ENCODE data around the gene TUT1. TPM values are rescaled to one million over a fixed set of nuclear protein-coding genes. Genes with fewer than 3 reads are reported as not detected.

Gene TUT1
- total RNA-seq, 1 experiment from 2014 or later = 20.7 TPM

- no peaks in the 10 kb centered on the region for H3K79me1 ChIP-seq (ENCODE audit: insufficient read depth, low read depth, low read length, poor library complexity, severe bottlenecking)
- Mint-ChIP-seq H3K27ac (no peak overlapping the region; a peak in 1 of 7 replicates), H3K27me3 (ENCODE audit: low read depth) (peaks cover 4% of the 10 kb centered on the region), H3K4me1 (peaks cover 17 to 29% of the 10 kb centered on the region in 2 experiments), H3K4me3 (no peak overlapping the region; a peak in 1 of 5 replicates), H3K36me3 (ENCODE audit: insufficient read depth in 1 of 3, low read depth in 3 of 3) (peaks cover 0 to 15% (median 13%) of the 10 kb centered on the region in 3 experiments; a peak in 6 of 7 replicates), H3K9me3 (no peaks in the 10 kb centered on the region)
- H3K18ac ChIP-seq (ENCODE audit: insufficient read length, low read depth, low read length) = no peak overlapping the region
- H4K91ac ChIP-seq (ENCODE audit: insufficient read length, low read depth, low read length) = no peak overlapping the region
- H3K23me2 ChIP-seq (ENCODE audit: insufficient read length, low read depth, low read length, poor library complexity, severe bottlenecking) = peaks cover 13% of the 10 kb centered on the region
- no peak overlapping the region for H3T11ph ChIP-seq (ENCODE audit: low read length)
- no peaks in the 10 kb centered on the region for H3K27me3 ChIP-seq (ENCODE audit: insufficient read depth, low read length)
- H3K79me2 ChIP-seq (ENCODE audit: insufficient read depth, low read length) = no peaks in the 10 kb centered on the region
- no peak overlapping the region for H3K56ac ChIP-seq (ENCODE audit: insufficient read length, low read depth, low read length)
- WGBS (ENCODE audit: extremely low coverage, insufficient read length, low lambda C conversion rate) = no CpG with 5 or more reads among the region's 15 CpGs
- no peak overlapping the region for H2BK12ac ChIP-seq (ENCODE audit: insufficient read length, low read depth, low read length)
- H3K9ac ChIP-seq (ENCODE audit: extremely low read depth, insufficient read length, low read length) = no peak overlapping the region
- no peaks in the 10 kb centered on the region for H3K9me3 ChIP-seq (ENCODE audit: control insufficient read depth, low read depth, low read length)
- H3K4ac ChIP-seq (ENCODE audit: low read depth, low read length) = no peak overlapping the region
- H2BK20ac ChIP-seq (ENCODE audit: low read depth, low read length, poor library complexity, severe bottlenecking) = no peak overlapping the region
- no peaks in the 10 kb centered on the region for H4K20me1 ChIP-seq (ENCODE audit: control insufficient read depth, insufficient read depth, insufficient read length)
- no peaks in the 10 kb centered on the region for H3K4me1 ChIP-seq (ENCODE audit: insufficient read depth, low read length)
- no peak for DNase-seq
- no peak overlapping the region for H3K14ac ChIP-seq (ENCODE audit: insufficient read depth, low read length)
- no peak overlapping the region for H4K8ac ChIP-seq (replicated peaks; ENCODE audit: insufficient read length, low read depth, low read length)
- no peak overlapping the region for H2BK5ac ChIP-seq (ENCODE audit: insufficient read length, low read length)
- H3K27ac ChIP-seq (ENCODE audit: insufficient read length, low read depth, low read length) = no peak overlapping the region
- H2BK15ac ChIP-seq (ENCODE audit: low read depth, low read length) = no peak overlapping the region
- no peak overlapping the region for H3K4me2 ChIP-seq (ENCODE audit: insufficient read depth, insufficient read length, low read length)
- no peak overlapping the region for H2BK120ac ChIP-seq (ENCODE audit: low read depth, low read length, poor library complexity, severe bottlenecking)
- H3K23ac ChIP-seq (ENCODE audit: insufficient read length, low read depth, low read length) = no peak overlapping the region
- H2AK5ac ChIP-seq (ENCODE audit: insufficient read length, low read length) = no peak overlapping the region
- no peak overlapping the region for H2AFZ ChIP-seq (ENCODE audit: low read length)
- no peak overlapping the region for H4K5ac ChIP-seq (ENCODE audit: insufficient read length, low read depth, low read length)
- no peak for TF ChIP-seq CTCF (conservative IDR thresholded peaks at IDR 0.05)
Observed at GRCh38 chr11:62613291-62613778, 22.0 kb upstream of the TUT1 start.

Measured in H9 (cell line).